Esophagus (tissue), 2 donors: ENCODE results near the gene RFX7. TPM values are rescaled to one million over a fixed set of nuclear protein-coding genes. Genes with fewer than 3 reads are reported as not detected.

Source experiments
- polyA plus RNA-seq, 2 donors: library from polyadenylated mRNA; stranded (reverse); fragments of 200-250 nt; gene quantifications; one replicate each; pipeline ENCODE4 v1.2.3, GENCODE V29; 2013
- donor health status: healthy with polysubstance abuse.
- donor health status: Bipolar disorder and iron deficiency.

Gene RFX7
- polyA plus RNA-seq, 2 donors: 1.9 TPM

Other genes with a start within 250 kb of the RFX7 start
- gene TEX9, start 121.5 kb upstream of the RFX7 start, polyA plus RNA-seq: 1 to 10 TPM; 2.8 to 2.9 TPM
- gene MNS1, start 221.3 kb upstream of the RFX7 start, polyA plus RNA-seq: 1 to 10 TPM; 2.1 to 2.5 TPM